Stimulated activated CD4-positive, alpha-beta T cell treated with anti-CD3 and anti-CD28 coated beads, Interleukin-15, amount 100 ng/mL, for 1 hour (primary cell): ENCODE data around the gene GPRASP3.
"Not testable (repeated sequence)": the region's sequence is repeated elsewhere in the genome, so short reads cannot be mapped to it uniquely, and the experiment has no call there.

ENCODE experiments used
- DNase-seq, 2 donors: peaks; one replicate each; pipeline ENCODE4 v3.0.0-alpha.2; 2020; ENCODE audit warnings: low read depth in 1 of 2, low spot score in 1 of 2

Gene GPRASP3

DNA sequence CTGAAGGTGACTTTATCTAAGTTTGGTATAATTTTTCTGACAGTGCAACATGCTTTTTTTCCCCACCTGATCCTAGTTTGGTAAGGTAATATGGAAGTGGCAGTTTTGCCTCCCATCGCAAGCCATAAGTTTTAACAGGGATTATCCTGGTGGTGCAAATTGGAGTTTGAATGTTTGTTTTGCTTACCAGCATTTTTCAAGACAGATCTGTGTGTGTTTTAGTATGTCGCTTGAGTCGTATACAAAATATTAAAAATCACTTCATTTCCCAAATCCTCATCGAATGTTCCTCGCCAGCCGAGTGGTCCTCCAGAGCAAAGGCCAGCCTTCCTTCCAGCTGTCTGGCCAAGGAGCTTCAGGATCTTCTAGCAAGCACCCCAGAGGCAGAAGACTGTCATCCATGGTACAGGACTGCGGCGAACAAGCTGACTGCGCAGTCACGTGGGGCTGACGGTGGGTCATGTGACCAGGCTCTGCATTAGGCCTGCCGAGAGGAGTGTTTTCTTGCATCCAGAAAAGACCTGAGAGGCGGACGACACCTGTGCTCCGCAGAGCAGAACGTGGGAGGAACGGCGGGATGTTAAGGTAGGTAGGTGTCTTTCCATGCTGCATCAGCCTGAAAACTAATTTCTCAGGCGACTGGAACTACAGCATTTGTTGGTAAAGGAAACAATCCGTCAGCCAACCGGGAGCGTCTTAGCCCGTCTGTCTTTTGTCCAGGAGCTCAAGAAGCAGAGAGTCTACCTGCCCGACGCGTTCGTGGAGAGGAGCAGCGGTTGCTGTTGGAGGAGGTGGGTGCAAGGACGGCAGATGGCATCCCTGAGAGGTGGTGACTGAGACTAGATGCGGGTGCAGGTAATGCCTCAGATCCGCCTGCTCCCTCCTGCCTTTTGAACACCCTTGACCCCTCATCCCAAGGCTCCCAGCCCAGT lies at the start of gene GPRASP3:
Gene GPRASP3 (plus strand): TSS at position 507 of the 932 bp plus-strand sequence. CDS start 28,253 bp downstream, outside the sequence.
- peak; percentile 27 to 62 for DNase-seq

DNA sequence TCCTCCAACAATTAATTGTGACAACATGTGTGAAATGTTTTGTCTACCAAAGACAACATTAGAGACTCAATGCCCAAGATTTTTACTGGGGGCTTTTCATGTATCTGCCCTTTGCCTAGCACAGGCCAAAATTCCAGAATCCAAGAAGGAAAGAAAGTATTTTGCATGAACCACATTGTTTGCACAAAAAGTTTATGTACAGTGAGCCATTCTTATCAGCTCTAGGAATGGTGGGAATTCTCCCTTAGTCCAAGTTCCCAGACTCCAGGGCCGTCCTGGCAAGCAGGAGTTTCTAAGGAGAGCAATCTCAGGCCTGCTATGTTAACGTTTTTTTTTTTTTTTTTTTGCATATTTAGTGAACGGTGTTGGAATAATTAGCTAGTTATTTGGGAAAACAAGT lies 47.7 kb upstream of the GPRASP3 start:
- no peak for DNase-seq

- not testable (repeated sequence) for DNase-seq
Observed at GRCh38 chrX:102677479-102677878, 43.1 kb upstream of the GPRASP3 start.

DNA sequence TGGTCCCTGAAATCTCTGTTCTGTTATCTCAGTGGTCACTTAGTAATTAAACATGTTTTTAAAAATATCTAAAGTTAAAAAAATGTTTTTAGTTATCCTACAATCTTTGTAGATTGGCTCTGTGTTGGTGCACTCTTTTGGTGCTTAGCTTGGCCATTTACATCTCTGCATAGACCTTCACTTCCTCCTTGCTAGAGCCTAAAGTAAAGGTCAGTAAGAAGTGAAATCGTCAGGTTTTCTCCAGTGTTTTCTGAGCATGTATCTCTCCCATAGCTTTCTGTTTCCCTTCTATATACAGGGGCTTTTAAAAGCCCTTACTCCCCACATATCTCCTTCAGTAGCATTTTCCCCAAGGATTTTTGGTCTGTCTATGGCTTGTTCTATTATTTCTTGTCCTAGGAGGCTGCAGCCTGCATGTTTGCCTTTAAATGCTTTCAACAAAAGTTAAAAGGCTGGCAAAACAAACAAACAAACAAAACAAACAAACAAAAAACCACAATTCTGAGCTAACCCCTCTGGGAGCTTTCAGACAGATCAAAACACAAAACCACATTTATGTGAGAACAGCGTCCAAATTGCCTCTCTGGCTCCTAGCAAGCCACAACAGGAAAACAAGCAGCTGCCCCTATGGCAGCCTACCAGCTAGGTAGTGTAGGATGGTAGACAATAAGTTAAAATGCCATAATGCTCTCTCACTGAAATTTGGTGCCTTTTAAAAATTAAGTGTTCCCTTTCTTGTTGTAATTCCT lies 35.6 kb upstream of the GPRASP3 start:
- DNase-seq = no peak

- no peak for DNase-seq
Observed at GRCh38 chrX:102694749-102695148, 25.8 kb upstream of the GPRASP3 start.

DNA sequence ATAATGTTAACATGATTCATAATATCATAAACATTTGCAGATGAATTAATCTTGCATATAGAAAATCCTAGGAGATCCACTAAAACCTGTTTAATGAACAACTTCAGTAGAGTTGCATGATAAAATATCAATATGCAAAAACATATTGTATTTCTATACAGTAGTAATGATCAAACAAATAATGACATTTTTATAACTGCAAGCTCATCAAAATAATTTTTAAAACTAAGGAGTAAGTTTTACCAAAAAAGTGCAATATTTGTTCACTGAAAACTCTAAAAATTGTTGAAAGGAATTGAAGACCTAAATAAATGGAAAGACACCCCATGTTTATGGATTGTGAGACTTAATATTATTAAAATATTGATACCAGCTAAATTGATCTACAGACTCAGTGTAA lies 24.2 kb upstream of the GPRASP3 start:
- DNase-seq = no peak

- DNase-seq = no peak
Observed at GRCh38 chrX:102697494-102697893, 23.0 kb upstream of the GPRASP3 start.

DNA sequence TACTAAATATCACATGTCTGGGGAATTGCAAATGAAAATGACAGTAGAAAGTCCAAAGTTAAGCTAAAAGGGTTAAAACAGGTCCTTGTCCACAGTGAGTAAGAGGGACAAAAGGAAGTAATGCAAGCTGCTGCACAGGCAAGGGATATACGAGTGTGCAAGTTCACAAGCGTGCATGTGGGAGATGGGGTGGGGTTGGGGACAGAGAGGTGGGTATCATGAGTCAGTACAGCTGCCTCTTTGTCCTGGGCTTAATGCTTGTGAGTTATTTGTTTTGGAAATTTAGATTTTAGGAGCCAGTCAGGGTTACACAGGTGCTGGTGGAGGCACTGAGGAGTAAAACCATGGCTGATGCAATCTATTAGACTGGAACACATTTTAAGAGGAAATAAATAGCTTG lies 11.6 kb upstream of the GPRASP3 start:
- no peak for DNase-seq

DNA sequence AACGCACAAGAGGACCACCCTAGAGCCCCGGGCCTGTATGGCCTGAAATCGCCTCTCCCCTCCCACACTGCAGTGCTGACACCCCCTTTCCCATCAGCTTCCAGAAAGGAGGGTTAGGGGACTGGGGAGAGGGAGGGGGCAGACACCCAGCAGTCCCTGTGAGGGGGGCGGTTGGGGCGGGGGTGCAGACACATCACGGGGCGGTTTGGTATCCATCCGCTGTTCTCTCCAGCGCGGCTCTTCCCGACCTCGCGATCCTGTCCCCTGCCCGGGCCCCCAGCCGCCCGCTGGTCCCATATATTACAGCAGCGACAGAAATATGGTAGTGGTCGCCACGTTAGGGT lies 8.7 kb upstream of the GPRASP3 start:
- DNase-seq = no peak

GRCh38 chrX:102712216-102712966 lies 8.2 kb upstream of the GPRASP3 start, which contains the start of gene GPRASP2:
GPRASP2 (plus strand) TSS chrX:102712448; CDS start chrX:102714870, 2,422 bp downstream.
- no peak for DNase-seq

DNA sequence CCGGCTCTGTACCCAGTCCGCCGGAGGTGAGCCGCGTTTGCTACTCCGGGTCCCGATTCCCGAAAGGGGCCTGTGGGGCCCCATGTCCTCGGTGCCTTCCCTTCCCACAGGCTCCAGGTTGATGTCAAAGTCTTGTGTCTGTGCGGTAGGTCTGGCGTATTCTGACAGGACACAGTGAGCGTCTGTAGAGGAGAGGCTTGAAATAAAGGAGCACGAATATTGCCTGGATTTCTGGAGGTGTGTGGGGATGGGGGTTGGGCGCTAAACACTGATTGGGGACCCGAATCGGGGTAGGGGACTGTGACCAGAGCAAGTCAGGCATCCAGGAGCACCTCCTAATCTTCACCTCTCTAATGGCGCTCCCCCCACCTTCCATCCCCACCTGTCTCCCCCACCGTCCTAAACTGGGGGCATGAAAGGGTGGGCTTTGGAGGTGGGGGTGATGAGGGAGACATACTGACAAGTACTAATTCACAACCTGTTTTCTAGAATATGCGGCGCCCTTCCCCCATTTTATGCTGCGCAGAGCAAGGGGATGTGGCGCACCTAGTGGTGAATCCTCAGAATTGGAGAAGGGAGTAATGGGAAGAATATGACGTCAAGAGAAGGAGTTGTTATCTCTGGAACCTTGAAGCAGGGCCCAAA lies 7.4 kb upstream of the GPRASP3 start:
- no peak for DNase-seq

GRCh38 chrX:102714994-102715393 lies 5.5 kb upstream of the GPRASP3 start:
- DNase-seq = no peak

GRCh38 chrX:102715967-102716366 lies 4.6 kb upstream of the GPRASP3 start:
- no peak for DNase-seq

GRCh38 chrX:102721169-102721506 lies 595 bp downstream of the GPRASP3 start:
- DNase-seq = not testable (repeated sequence)

DNA sequence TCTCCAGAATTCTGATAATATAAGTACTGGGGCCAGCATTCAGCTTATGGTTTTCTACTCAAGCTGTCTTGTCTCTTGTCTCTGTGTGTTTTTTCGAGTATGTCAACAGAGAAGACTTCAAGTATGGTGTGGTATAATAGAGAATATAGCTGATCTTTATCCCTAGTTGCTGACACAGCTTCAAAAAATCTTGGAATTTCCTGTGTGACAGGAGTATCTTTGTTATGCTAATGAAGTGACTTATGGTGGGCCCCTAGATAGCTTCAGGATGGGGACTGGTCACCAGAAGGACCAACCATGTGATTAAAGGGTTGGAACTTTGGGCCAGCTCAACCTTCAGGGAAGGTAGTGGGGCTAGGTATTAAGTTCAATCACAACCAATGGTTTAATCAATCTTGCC lies 2.9 kb downstream of the GPRASP3 start:
- no peak for DNase-seq

GRCh38 chrX:102727761-102728160 lies 7.2 kb downstream of the GPRASP3 start:
- DNase-seq = no peak

DNA sequence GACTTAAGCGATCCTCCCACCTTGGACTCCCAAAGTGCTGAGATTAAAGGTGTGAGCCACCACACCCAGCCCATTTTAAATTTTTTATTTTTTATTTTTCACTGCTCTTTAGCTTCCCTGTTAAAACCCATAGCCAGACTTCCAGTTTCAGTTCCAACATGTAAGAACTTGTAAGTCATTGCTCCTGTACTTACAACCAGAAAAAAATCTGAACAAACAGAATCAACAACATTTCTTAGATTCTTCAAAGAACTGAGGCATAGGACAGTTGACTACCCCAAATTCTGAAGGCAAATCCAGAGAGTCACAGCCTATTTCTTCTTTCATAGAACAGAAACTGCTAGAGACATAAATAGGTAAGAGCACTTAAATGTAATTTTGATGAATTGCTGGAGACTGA lies 8.1 kb downstream of the GPRASP3 start:
- no peak for DNase-seq

GRCh38 chrX:102739657-102740056 lies 19.1 kb downstream of the GPRASP3 start:
- DNase-seq = no peak

DNA sequence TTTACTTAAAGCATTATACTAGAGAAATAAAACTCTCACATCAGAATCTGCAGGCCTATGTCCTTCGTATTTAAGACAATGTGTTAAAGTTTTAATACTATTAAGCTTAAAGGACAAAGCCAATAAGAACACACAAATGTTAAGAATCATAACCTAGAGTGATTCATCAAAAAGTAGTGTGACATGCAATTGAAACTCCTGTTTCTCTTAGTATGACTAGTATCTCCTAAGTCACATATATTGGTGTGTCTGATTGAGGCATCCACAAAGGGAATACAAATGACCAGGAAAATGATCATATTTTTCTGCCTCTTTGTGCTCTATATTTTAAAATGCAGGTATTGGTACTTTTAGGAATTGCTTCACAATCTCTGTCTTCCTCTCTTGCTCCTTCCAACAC lies 23.8 kb downstream of the GPRASP3 start:
- no peak for DNase-seq

DNA sequence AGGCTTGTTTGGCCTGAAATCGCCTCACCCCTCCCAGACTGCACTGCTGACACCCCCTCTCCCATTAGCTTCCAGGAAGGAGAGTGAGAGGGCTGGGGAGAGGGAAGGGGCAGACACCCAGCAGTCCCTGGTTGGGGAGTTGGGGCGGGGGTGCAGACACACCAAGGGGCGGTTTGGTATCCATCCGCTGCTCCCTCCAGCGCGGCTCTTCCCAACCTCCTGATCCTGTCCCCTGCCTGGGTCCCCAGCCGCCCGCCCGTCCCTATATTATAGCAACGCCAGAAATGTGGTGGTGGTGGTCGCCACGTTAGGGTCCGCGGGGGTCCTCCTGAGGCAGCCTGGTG lies 24.9 kb downstream of the GPRASP3 start:
- DNase-seq = no peak
